Uterus (tissue), 4 donors: ENCODE results near the gene NT5E. TPM values are rescaled to one million over a fixed set of nuclear protein-coding genes. Genes with fewer than 3 reads are reported as not detected.

Experiments used
- DNase-seq, 2 donors: peaks; one replicate each; pipeline ENCODE4 v3.0.0-alpha.2; 2019 to 2020
- H3K27ac ChIP-seq, 2 donors: fragments of 200-600 bp; sonication (generic); 1 replicate in 1 of 2; 2 replicates in 1 of 2; pipeline ENCODE4 v1.5.1; 2016 to 2018
- H3K27me3 ChIP-seq, 2 donors: fragments of 200-600 bp; sonication (generic); one replicate each; pipeline ENCODE4 v1.5.1; 2018 to 2019; ENCODE audit warnings: control low read depth in 1 of 2
- H3K36me3 ChIP-seq, 2 donors: fragments of 200-600 bp; sonication (generic); one replicate each; pipeline ENCODE4 v1.5.1; 2019; ENCODE audit warnings: control low read depth in 1 of 2
- H3K4me1 ChIP-seq, 2 donors: fragments of 200-600 bp; sonication (generic); one replicate each; pipeline ENCODE4 v1.5.1; 2018 to 2019; ENCODE audit warnings: control low read depth in 1 of 2
- H3K4me3 ChIP-seq, 2 donors: fragments of 200-600 bp; sonication (generic); 1 replicate in 1 of 2; 2 replicates in 1 of 2; pipeline ENCODE4 v1.5.1; 2018 to 2019; ENCODE audit warnings: mild to moderate bottlenecking in 1 of 2
- H3K9me3 ChIP-seq, 2 donors: fragments of 200-600 bp; sonication (generic); one replicate each; pipeline ENCODE4 v1.5.1; 2019; ENCODE audit warnings: control low read depth in 1 of 2
- POLR2A ChIP-seq, 2 donors: fragments of 450-650 bp; IDR thresholded peaks; one replicate each; pipeline ENCODE4 v1.6.1; 2016; ENCODE audit warnings: antibody characterized with exemption in 2 of 2, mild to moderate bottlenecking in 1 of 2, moderate library complexity in 1 of 2
- intact Hi-C: fragments of 100-400 bp; cut with DNase I; formaldehyde crosslinking; loops from one replicate; pipeline ENCODE4 v1.15.1; 2023; ENCODE audit warnings: low total_unique reads
- total RNA-seq, 4 donors: library from RNA; depleted of rRNA in 3 of 4; stranded (reverse); fragments of >200 nt in 3 of 4; gene quantifications; one replicate each; pipeline versions ENCODE4 v1.1.0 to v1.2.4, GENCODE V29; 2014 to 2023
- TF ChIP-seq, protein P1 (sequence below), 4 experiments: fragments of 200-600 bp in 2 of 4; fragments of 450-650 bp in 2 of 4; sonication (generic) in 2 of 4; IDR thresholded peaks; one replicate each; pipeline ENCODE4 v1.5.1; 2016 to 2019; ENCODE audit warnings: antibody characterized with exemption in 4 of 4, mild to moderate bottlenecking in 2 of 4, moderate library complexity in 1 of 4
- donor health status: DM: yes; HTN: yes; CAD: no.

NT5E gene
- total RNA-seq, 4 donors from 2014 or later: 23.5 to 136 (median 65.4) TPM

DNA sequence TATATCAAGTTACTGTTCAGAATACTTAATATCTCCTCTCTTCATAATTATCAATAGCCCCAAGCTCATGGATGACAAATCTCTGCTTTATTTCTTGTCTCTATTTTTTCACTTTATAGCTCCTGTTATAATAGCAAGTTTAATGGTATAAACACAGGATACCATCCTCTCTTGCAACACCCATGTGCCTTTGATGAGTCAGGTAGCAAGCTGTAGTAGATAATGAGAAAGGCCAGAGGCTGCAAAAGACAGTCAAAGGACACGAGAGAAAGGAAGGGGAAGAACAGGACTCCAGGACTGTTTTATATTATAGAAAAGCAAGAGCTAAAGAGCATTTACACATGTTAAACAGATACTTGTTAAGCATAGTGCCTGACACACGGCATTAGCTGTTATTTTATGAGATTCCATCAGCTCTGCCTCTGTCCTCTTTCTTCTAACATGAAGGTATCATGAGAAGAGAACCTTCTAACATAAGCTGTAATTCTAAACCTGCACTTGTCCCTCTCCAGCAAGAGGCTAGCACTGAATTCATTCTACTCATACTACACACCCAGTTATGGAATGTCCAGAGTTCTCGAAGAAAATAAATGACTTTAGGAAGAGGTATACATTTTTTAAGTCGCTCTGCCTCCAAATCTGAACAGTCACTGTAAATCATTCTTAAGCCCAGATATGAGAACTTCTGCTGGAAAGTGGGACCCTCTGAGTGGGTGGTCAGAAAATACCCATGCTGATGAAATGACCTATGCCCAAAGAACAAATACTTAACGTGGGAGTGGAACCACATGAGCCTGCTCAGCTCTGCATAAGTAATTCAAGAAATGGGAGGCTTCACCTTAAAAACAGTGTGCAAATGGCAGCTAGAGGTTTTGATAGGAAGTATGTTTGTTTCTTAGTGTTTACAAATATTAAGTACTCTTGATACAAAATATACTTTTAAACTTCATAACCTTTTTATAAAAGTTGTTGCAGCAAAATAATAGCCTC is 45.0 kb downstream of the NT5E start:
- DNase-seq: no peak
- Histone ChIP-seq H3K4me3 (no peak overlapping the region), H3K27me3 (no peaks in the 10 kb centered on the region), H3K36me3 (no peaks in the 10 kb centered on the region), H3K27ac (no peak overlapping the region), H3K4me1 (no peaks in the 10 kb centered on the region), H3K9me3 (no peaks in the 10 kb centered on the region)
- TF ChIP-seq, protein P1, sequence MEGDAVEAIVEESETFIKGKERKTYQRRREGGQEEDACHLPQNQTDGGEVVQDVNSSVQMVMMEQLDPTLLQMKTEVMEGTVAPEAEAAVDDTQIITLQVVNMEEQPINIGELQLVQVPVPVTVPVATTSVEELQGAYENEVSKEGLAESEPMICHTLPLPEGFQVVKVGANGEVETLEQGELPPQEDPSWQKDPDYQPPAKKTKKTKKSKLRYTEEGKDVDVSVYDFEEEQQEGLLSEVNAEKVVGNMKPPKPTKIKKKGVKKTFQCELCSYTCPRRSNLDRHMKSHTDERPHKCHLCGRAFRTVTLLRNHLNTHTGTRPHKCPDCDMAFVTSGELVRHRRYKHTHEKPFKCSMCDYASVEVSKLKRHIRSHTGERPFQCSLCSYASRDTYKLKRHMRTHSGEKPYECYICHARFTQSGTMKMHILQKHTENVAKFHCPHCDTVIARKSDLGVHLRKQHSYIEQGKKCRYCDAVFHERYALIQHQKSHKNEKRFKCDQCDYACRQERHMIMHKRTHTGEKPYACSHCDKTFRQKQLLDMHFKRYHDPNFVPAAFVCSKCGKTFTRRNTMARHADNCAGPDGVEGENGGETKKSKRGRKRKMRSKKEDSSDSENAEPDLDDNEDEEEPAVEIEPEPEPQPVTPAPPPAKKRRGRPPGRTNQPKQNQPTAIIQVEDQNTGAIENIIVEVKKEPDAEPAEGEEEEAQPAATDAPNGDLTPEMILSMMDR (IDR thresholded peaks at IDR 0.05): no peak
- TF ChIP-seq POLR2A (IDR thresholded peaks at IDR 0.05): no peak
- intact Hi-C loops: no loop called here

DNA sequence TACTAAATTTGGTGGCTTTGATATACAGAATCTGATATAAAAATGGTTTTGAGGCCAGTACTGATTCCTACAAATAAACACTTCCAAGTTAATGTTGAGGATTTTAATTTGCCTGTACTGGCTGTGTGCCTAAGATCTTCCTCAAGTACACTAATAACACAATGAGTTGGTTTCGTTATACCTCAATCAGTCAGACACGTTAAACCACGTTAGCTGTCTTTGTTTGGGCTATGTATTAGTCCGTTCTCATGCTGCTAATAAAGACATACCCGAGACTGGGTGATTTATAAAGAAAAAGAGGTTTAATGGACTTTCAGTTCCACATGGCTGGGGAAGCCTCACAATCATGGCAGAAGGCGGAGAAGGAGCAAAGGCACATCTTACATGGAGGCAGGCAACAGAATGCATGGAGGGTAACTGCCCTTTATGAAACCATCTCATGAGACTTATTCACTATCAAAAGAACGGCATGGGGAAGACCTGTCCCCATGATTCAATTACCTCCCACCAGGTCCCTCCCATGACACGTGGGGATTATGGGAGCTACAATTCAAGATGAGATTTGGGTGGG is 46.2 kb downstream of the NT5E start:
- H3K4me1 ChIP-seq: no peaks in the 10 kb centered on the region
- no peaks in the 10 kb centered on the region for H3K36me3 ChIP-seq
- H3K4me3 ChIP-seq: no peak overlapping the region
- no peaks in the 10 kb centered on the region for H3K9me3 ChIP-seq
- no peak overlapping the region for H3K27ac ChIP-seq
- TF ChIP-seq POLR2A (IDR thresholded peaks at IDR 0.05): no peak
- TF ChIP-seq, protein P1 (IDR thresholded peaks at IDR 0.05): no peak
- no peaks in the 10 kb centered on the region for H3K27me3 ChIP-seq
- DNase-seq: no peak
- intact Hi-C loops: no loop called here

DNA sequence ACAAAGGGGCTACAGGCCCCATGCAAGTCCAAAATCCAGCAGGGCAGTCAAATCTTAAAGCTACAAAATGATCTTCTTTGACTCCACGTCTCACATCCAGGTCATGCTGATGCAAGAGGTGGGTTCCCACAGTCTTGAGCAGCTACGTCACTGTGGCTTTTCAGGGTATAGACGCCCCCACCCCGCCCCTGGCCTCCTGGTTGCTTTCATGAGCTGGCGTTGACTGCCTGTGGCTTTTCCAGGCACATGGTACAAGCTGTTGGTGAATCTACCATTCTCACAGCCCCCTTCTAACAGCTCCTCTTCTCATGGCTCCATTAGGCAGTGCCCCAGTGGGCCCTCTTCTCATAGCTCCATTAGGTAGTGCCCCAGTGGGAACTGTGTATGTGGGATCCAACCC is 47.0 kb downstream of the NT5E start:
- TF ChIP-seq, protein P1 (IDR thresholded peaks at IDR 0.05): no peak
- no peak for TF ChIP-seq POLR2A (IDR thresholded peaks at IDR 0.05)
- Histone ChIP-seq H3K27me3 (no peaks in the 10 kb centered on the region), H3K36me3 (no peaks in the 10 kb centered on the region), H3K9me3 (no peaks in the 10 kb centered on the region), H3K27ac (no peak overlapping the region), H3K4me3 (no peak overlapping the region), H3K4me1 (no peaks in the 10 kb centered on the region)
- no peak for DNase-seq
- intact Hi-C loops: no loop called here

DNA sequence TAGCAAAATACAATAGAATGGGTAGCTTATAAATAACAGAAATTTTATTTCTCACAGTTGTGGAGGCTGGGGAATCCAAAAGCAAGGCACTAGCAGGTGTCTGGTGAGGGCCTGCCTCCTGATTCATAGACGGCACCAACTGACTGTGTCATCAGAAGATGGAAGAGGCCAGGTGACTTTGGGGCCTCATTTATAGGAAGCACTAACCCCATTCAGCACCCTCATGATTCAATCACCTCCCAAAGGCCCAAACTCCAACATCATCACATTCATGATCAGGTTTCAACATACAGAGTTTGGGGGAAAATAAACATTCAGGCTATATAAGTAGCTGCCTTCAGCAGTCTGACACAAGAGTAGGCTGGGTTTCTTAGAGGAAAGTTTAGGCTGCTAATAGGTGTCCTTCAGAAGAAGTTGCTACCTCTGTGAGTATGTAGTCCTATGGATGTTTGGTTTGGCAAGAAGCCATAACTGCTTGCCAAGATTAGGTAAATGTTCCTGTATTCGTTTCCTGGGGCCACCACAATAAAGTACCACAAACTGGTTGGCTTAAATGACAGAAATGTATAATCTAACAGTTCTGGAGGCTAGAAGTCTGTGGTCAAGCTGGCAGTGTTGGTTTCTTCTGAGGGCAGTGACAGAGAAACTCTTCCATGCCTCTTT is 48.8 kb downstream of the NT5E start:
- Histone ChIP-seq H3K4me3 (no peak overlapping the region), H3K27ac (no peak overlapping the region), H3K36me3 (no peaks in the 10 kb centered on the region), H3K27me3 (no peaks in the 10 kb centered on the region), H3K9me3 (no peaks in the 10 kb centered on the region), H3K4me1 (no peaks in the 10 kb centered on the region)
- no peak for DNase-seq
- TF ChIP-seq POLR2A (IDR thresholded peaks at IDR 0.05): no peak
- TF ChIP-seq, protein P1 (IDR thresholded peaks at IDR 0.05): no peak
- intact Hi-C loops: no loop called here
